ENCODE results near the gene SLC25A44. TPM values are rescaled to one million over a fixed set of nuclear protein-coding genes. Genes with fewer than 3 reads are reported as not detected.

SLC25A44 gene
- total RNA-seq, 4 donors from 2014 or later, result 15.1 to 20.4 (median 17.2) TPM

- no peak for DNase-seq (ENCODE audit: low spot score in 2 of 2)
- peaks cover 21% of the 10 kb centered on the region for H3K4me1 ChIP-seq
- no peaks in the 10 kb centered on the region for H3K36me3 ChIP-seq
- WGBS, result 82% methylated on average over 4 of the region's 4 CpGs
- H3K4me3 ChIP-seq, result no peak overlapping the region
- H3K27me3 ChIP-seq, result no peaks in the 10 kb centered on the region
- no peak overlapping the region for H3K27ac ChIP-seq
- TF ChIP-seq POLR2A (IDR thresholded peaks at IDR 0.05) (no peak), EP300 (IDR thresholded peaks at IDR 0.05) (no peak), CTCF (IDR thresholded peaks at IDR 0.05) (no peak), POLR2AphosphoS5 (IDR thresholded peaks at IDR 0.05) (no peak)
- H3K9me3 ChIP-seq, result no peaks in the 10 kb centered on the region
Observed at GRCh38 chr1:156191292-156191964, 2.5 kb upstream of the SLC25A44 start.

- Histone ChIP-seq H3K27ac (peak overlapping the region; percentile 68), H3K36me3 (no peaks in the 10 kb centered on the region), H3K9me3 (no peaks in the 10 kb centered on the region), H3K27me3 (no peaks in the 10 kb centered on the region), H3K4me1 (peaks cover 21% of the 10 kb centered on the region), H3K4me3 (peak overlapping the region; percentile 77)
- DNase-seq (ENCODE audit: low spot score in 2 of 2), result no peak
- WGBS, result 78% methylated on average over 7 of the region's 7 CpGs
- no peak for TF ChIP-seq POLR2AphosphoS5 (IDR thresholded peaks at IDR 0.05)
- no peak for TF ChIP-seq EP300 (IDR thresholded peaks at IDR 0.05)
- TF ChIP-seq CTCF (IDR thresholded peaks at IDR 0.05), result no peak
- no peak for TF ChIP-seq POLR2A (IDR thresholded peaks at IDR 0.05)
Observed at GRCh38 chr1:156193208-156193487, 756 bp upstream of the SLC25A44 start.

- TF ChIP-seq EP300 (IDR thresholded peaks at IDR 0.05) (no peak), CTCF (IDR thresholded peaks at IDR 0.05) (no peak), POLR2A (IDR thresholded peaks at IDR 0.05) (no peak), POLR2AphosphoS5 (IDR thresholded peaks at IDR 0.05) (no peak)
- no peaks in the 10 kb centered on the region for H3K27me3 ChIP-seq
- no peak for DNase-seq (ENCODE audit: low spot score in 2 of 2)
- H3K9me3 ChIP-seq, result no peaks in the 10 kb centered on the region
- H3K27ac ChIP-seq, result peak overlapping the region; percentile 38
- peak overlapping the region; percentile 77 for H3K4me3 ChIP-seq
- 9% methylated on average over 13 of the region's 14 CpGs for WGBS
- H3K4me1 ChIP-seq, result peaks cover 21% of the 10 kb centered on the region
- H3K36me3 ChIP-seq, result peaks cover 2% of the 10 kb centered on the region
Observed at GRCh38 chr1:156194300-156194652, 372 bp downstream of the SLC25A44 start.

- no peaks in the 10 kb centered on the region for H3K27me3 ChIP-seq
- WGBS, result 71% methylated on average over 4 of the region's 4 CpGs
- H3K27ac ChIP-seq, result no peak overlapping the region
- peaks cover 24% of the 10 kb centered on the region for H3K4me1 ChIP-seq
- no peaks in the 10 kb centered on the region for H3K9me3 ChIP-seq
- no peak for TF ChIP-seq CTCF (IDR thresholded peaks at IDR 0.05)
- no peak for TF ChIP-seq EP300 (IDR thresholded peaks at IDR 0.05)
- no peak for TF ChIP-seq POLR2A (IDR thresholded peaks at IDR 0.05)
- no peak for TF ChIP-seq POLR2AphosphoS5 (IDR thresholded peaks at IDR 0.05)
- H3K4me3 ChIP-seq, result no peak overlapping the region
- H3K36me3 ChIP-seq, result peaks cover 15% of the 10 kb centered on the region
- no peak for DNase-seq (ENCODE audit: low spot score in 2 of 2)
Observed at GRCh38 chr1:156195853-156196252, 1.9 kb downstream of the SLC25A44 start.

GRCh38 chr1:156196445-156196844 lies 2.5 kb downstream of the SLC25A44 start:
- DNase-seq (ENCODE audit: low spot score in 2 of 2), result no peak
- Histone ChIP-seq H3K27me3 (no peaks in the 10 kb centered on the region), H3K4me1 (peaks cover 24% of the 10 kb centered on the region), H3K27ac (no peak overlapping the region), H3K36me3 (peaks cover 15% of the 10 kb centered on the region), H3K4me3 (no peak overlapping the region), H3K9me3 (no peaks in the 10 kb centered on the region)
- TF ChIP-seq EP300 (IDR thresholded peaks at IDR 0.05) (no peak), POLR2AphosphoS5 (IDR thresholded peaks at IDR 0.05) (no peak), CTCF (IDR thresholded peaks at IDR 0.05) (no peak), POLR2A (IDR thresholded peaks at IDR 0.05) (no peak)
- 88% methylated on average over 1 of the region's 2 CpGs for WGBS
